NCI-H2196 treated with DMSO at 0.1 percent for 48 hours (cell line): ENCODE data around the gene FOXI2.

Source experiments
- DNase-seq: peaks from one replicate; lab custom pipeline; 2025; ENCODE audit not compliant: unreplicated experiment; lab: John Stamatoyannopoulos, UW

FOXI2 gene

DNA sequence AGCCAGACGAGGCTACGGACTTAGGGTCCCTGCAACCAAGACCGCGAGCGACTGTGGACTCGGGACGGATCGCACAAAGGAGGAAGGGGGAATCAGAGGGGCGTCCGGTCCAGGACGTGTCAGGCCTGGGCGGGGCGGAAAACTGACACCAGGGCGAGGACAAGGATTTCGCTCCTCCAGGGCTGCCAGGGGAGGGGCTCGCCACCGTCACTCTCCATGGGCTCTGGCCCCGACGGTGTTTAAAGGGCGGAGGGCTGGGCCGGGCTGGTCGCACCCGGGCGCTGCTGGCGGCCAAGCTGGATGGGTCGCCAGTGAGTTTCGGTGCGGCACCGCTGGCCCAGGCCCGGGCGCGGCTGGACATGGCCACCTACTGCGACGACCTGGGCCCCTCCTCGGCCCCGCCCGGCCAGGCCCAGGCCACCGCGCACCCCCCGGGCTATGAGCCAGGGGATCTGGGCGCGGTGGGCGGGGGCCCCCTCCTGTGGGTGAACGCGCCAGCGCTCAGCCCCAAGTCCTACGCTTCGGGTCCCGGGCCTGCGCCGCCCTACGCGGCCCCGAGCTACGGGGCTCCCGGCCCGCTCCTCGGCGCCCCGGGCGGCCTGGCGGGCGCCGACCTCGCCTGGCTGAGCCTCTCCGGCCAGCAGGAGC, at the start of gene FOXI2:
Gene FOXI2, plus strand, starts transcription at position 271 of the 648 bp plus-strand sequence. Its CDS starts 89 bp downstream, at position 360.
- no peak for DNase-seq

DNA sequence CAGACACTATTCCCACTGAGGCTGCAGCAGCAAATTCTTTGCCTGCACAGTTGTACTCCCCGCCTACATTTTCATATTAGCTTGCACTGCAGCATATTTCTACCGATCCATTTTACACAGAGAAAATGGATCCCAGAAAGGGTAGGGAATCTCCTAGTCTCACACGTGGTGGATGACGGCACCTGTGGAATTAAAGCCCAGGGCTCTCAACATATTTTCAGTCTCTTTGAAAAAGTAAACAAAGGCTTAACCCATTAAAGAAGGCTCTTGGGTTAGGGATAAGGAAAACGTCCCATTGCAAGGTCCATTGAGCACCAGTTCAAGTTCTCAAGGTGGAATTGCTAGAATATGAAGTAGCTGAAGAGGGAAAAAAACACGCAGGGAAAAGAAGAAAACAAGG, 49.4 kb upstream of the FOXI2 start:
- DNase-seq, result no peak

DNA sequence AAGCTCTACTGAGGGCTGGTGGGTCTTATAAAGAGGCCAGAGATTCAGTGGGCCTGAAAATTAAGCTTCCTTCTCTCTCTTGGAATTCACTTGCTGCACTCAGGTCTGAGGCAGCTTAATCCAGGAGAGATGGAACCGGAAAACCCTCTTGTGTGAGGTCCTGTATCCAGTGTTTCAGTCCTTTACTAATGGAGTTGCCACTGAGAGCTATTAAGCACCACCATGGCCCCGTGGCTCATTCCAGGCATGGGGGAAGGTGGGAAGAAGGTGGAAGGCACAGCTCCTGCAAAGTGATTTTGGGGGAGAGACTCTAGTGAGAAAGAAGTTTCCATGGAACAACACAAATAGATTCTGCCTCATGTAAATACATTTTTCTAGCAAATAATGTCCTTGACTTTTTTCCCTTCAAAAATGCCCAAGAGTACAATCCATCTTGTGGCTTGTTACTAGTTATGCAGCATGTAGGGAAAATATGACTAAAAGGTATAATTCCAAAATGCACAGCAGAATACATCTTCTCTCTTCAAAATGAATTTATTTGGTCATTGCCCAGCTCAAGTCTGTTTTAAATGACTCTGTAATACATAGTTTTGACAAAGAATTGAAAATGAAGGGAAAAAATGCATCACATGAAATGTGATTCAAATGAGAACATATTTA, 46.7 kb upstream of the FOXI2 start:
- DNase-seq, result no peak

DNA sequence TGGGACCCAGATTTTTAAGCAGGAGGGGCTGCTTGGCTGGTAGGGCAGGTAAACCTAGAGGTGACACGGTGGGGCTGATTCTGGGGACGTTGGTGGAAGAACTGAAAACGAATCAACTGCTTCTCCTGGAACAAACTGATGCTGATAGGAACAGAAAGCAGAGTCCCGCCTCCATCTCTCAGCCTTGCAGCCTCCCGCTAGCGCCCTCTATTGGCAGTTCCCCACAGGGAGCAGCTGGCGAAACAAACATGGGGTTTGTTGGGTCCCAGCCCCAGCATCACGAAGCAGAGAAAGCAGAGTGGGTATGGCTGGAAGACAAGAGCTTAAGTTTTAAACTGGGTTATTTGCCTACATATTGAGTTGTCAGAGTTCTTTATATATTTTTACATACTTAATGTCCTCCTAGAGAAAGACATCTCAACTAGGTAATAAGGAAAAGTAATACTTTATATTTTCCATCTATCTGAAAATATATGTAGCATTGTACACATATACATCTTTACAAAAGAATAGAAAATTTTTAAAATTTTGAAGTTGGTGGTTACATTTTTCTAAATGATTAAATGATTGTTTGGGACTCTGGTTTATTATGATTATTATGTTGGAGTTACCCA, 42.3 kb upstream of the FOXI2 start:
- no peak for DNase-seq

DNA sequence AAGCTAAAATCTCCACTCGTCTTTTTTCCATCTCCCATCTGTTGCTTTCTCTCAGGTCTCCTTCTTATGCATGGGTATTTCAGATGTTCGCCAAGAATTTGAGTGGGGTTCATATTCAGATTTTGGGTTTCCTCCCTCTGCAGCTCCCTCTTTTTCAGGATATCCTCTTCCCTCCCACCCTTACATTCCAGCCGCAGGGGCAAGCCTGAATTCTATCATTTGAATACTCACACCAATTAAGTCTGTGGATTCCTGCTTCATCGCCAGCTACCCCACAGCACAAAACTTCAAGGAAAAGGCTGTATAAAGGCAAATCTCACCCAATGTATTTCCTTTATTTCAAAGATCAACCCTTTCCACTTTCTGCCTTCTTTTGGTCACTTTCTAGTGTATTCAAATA, 41.6 kb upstream of the FOXI2 start:
- no peak for DNase-seq

DNA sequence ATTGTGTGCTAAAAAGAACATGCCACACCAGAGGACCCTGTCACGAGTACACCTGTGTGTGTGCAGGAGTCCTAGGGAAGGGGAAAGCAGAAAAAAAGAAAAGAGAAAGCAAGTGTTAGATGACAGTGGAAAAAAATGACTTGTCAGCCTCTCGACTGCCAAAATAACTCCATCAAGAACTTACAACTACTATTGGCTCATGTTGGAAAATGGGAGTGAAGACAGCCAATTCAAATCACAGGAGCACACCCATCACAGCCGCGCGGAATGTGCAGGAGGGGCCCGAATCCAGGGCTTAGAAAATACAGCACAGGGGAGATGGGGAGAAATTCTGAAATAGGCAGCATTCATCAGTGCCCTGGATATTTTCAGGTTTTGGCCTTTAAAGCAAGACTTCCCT, 38.1 kb upstream of the FOXI2 start:
- DNase-seq, result no peak

DNA sequence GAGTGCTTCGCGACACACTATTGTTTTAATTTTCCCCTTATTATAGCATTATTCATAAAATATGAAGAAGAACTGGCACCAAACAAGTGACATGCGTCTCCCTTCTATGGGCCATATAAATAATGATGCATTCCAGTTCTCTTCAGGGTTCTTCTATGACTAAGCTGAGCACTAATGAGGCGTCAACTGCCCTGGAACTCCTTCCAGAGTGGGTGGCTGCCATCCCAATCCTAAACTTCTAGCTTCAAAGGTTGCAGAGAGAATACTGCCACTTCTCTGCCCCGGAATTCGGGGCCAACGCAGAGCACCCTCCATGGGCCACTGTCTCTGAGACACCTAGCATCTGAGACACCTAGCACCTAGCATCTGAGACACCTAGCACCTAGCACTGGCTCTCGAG, 37.7 kb upstream of the FOXI2 start:
- DNase-seq, result no peak

DNA sequence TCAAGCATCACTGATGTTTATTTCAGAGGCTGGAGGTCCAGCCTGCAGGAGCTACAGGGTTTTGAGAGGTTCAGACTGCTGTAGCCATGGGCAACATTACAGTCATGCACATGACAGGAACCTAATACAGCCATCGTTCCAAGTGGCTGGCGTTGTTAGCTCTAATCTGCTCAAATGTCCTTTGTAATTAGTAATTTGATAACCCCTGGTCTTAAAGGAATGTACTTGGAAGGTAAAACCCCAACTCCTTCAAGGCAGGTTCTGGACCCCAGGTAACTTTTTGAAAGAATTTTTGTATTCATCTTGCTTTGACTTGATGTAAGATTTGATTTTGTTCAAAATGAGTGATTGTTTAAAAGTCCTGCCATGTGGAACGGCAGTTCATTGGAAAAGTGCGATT, 34.7 kb upstream of the FOXI2 start:
- DNase-seq, result no peak

DNA sequence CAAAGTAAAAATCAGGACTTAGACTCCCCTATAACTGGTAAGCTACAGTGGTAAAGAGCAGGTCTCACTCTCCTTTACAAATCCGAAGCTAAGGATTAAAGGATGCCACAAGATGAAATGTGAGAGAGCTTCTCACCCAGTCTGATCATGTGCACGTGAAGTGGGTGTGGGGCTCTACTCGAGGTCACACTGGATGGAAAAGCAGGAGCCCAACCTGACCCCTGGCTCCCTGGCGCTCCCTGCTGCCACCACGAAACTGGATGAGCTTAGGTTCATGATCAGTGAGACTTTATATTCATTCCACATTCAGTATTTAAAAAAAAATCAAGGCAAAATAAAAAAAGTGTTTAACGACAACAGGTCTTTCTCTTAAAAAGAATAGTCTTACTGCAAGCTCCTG, 21.7 kb upstream of the FOXI2 start:
- DNase-seq, result no peak

DNA sequence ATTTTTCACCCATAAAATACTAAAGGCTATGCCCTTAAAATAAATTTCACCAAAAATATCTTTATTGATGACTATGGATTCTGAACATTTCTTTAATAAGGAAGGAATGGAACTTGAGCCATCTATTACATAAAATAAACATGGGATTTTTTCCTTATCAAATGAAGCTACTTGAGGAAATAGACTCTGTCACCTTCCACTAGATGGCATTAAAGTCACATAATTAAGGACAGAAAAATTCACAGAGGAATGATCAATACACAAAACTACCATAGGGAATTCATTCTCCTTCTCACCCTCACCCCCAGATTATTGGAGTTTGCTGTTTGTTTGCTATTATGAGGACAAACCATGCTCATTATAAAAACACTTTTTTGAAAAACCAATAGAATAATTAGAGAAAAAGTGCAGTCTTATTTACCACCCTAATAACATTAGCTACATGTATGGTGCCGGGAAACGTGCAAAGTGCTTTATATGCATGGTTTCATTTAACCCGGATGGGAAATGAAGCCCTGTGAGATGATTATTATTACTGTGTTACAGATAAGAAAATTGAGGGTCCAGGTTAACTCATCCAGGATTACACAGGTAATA, 21.1 kb upstream of the FOXI2 start:
- no peak for DNase-seq

DNA sequence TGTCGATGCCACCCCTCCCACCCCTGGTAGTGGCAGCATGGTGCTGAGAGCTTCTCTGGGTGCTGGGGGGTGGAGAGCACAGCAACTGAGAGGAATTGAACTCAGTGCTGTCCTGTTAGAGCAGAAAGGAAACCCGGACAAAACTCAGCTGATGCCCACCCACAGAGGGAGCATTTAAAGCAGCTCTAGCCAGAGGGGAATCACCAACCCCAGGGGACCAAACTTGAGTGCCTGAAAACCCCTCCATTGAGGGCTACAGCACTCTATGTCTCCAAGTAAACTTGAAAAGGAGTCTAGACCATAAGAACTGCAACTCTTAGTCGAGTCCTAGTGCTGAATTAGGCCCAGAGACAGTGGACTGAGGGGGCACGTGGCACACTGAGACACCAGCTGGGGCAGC, 16.8 kb upstream of the FOXI2 start:
- no peak for DNase-seq

DNA sequence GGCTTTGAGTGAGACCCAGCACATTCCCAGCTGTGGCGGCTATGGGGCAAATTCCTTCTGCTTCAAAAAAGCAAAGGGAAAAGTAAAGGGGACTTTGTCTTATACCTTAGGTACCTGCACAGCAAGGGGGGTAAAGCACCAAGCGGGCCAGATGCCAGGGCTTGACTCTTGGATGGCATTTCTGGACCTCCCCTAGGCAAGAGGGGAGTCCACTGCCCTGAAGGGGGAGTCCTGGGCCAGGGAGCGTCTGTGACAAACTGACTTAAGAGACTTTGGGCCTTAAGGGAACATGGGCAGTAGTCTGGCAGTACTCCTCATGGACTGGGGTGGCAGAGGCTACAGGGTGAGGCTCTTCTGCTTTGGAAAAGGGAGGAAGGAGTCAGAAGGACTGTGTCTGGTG, 16.1 kb upstream of the FOXI2 start:
- no peak for DNase-seq

DNA sequence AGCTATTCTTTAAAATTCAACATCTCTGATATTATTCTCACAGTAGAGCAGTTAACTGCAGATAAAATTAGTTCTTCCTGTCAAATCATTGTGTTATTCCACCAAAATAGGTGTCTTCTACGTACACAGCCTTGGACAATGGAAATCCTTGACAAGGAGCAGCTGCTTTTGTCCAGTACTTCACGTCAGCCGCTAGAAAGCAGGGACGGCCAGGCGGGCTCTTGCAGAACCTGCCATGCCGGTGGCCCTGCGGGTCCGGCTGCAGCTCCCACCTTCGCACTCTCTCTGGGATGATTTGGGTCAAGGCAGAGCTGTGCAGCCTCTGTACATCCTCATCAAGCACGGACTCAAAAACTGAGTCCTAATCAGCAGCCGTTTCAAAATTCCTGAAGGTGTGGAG, 2.2 kb upstream of the FOXI2 start:
- no peak for DNase-seq

DNA sequence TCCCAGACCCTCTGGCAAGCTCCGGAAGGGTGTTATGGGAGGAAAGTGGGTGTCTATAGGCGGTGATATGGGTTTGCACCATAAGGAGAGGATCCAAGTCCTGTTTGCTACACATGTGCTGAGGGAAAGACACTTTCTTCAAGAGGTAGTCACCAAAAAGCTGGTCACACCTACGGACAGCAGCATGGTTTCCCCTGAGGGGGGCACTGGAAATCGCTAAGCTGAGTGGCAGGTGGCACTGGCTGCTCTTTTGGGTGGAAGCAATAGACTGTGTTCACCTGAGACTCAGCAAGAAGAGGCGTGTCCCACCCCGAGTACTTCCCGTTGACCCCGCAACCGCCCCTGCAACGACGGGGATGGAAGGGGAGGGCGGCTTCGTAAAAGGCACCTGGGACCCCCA, 1.8 kb upstream of the FOXI2 start:
- DNase-seq, result no peak

DNA sequence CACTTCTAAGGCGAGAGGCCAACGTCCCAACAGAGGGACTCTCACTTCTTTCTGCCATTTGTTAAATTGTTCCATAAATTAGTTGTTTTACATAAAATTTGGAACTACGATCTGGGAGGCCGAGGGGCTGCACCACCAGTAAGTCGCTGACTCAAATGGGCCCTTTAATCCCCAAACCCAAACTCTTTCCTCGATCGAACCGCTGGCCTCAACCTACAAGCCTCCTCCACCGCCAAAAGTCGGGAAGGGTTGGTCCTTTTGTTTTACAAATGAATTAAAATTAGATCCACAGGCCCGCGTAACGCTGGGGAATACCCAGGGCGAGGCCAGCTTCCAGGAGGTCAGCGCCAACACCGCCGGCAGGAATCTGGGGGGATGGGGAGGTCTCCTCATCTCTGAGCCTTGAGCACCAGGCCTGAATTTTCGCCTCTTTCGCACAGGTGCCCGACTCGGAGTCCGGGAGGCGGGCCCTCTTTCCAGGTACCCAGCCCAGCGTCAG, 1.2 kb upstream of the FOXI2 start:
- DNase-seq, result no peak

DNA sequence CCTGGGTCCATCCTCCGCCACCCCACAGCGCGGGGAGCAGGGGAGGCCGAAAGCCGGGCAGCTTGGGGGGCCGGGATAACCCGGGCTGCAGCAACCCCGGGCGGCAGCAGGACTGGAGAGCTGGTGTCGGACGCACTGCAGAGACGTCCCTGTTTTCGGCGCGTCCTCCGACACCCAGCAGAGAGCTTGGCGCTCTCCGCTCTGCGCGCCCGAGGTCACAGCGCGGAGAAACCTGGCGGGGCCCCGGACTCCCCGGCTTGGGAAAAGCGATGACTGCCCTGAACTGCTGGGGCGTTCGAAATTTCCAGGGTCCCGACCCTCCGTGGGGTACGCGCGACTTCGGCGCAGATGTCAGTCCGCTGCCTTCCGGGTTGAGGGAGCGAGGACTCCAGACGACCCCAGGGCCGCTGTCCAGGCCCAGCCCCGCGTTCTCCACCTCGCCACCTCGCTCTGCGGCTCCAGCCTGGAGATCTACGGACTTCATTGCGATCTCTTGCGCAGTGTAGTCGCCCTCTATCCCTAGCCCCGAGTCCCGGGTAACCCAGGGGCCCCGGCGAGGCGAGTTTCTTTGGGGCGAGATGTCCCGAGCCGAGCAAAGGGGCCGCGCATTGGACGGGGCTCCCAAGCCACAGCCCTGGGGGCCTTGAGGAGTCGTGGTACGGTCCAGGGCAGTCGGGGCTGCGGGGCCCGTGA, 617 bp upstream of the FOXI2 start:
- no peak for DNase-seq

DNA sequence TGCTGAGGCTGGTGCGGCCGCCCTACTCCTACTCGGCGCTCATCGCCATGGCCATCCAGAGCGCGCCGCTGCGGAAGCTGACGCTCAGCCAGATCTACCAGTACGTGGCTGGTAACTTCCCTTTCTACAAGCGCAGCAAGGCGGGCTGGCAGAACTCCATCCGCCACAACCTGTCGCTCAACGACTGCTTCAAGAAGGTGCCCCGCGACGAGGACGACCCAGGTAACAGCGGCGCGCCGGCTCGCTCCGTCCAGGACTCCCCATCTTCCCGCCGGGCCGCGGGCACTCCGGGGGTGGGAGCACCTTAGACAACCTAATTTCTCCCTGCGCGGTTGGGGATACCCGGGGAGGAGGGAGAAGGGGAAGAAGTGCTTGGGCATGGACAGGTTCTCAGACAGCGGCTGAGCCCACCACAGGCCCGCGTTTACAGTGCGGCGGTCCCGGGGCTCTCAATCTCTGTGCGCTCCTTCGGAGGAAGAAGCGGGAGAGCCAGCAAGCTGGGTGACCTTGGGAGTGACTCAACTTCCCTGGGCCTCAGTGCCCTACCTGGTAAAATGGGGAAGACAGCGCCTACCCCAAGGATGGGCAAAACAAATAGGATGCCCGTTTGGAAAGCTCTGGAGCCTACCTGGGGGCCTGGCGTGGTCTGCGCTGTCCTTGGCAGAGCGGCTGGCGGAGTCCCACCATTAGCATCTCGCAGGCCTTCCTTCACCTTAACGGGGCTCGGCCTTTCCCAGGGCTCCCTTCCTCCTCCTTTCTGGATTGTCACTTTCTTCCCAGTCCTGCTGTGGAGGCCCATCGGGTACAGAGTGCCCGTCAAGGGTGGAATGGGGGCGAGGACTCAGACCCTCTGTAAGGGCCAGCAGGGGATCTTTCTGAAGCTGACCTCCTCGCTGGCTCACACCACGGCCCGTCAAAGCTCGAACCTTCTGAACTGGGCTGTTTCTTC, 852 bp downstream of the FOXI2 start:
- no peak for DNase-seq

DNA sequence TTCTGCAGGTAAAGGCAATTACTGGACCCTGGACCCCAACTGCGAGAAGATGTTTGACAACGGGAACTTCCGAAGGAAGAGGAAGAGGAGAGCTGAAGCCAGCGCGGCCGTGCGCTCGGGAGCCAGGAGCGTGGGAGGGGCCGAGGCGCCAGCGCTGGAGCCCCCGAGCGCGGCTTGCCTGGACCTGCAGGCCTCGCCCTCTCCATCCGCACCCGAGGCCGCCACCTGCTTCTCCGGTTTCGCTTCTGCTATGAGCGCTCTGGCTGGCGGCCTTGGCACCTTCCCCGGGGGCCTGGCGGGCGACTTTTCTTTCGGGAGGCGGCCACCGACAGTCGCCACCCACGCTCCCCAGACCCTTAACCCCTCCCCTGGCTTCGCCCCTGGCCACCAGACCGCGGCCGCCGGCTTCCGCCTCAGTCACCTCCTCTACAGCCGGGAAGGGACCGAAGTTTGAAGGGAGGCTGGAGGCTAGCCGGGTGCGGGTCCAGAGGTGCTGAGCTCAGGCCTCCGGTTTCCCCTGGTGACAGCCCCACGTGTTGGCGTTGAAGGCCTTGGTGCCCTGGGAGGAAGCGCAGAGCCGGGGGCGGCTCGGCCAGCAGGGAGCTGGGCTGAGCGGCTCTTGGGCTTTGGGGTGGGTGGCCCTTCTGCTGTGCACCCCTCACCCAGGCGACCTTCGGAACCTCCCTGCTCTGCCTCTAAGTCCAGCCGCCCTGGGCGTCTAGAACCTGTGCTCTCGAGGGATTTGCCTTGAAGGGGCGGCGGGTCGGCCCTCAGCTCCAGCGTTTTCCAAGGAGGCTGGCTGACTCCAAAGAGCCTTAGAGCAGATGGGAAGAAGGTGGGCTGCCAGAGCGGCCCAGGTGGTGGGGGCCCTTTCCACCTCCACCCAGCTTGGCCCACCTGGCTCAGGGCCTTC, 1.8 kb downstream of the FOXI2 start:
- peak; percentile 12 for DNase-seq

DNA sequence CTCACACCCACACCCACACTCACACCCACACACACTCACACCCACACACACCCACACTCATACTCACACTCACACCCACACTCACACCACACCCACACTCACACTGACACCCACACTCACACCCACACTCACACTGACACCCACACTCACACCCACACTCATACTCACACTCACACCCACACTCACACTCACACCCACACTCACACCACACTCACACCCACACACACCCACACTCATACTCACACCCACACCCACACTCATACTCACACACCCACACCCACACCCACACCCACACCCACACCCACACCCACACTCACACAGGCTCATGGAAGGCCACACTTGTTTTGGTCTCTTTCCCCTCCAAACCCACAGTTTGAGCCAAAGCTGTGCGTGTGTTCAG, 2.9 kb downstream of the FOXI2 start:
- no peak for DNase-seq
